WTC11 (cell line): Measurements from ENCODE around the gene CLSTN2.

Experiments used
- ZNF263 ChIP-seq: sonication (generic); formaldehyde crosslinking; IDR thresholded peaks from 2 replicates; pipeline ENCODE4 v1.8.1; 2022; ENCODE audit warnings: low read depth, mild to moderate bottlenecking, moderate library complexity, missing genetic modification reagents
- ZNF317 ChIP-seq: sonication (generic); formaldehyde crosslinking; IDR thresholded peaks from 2 replicates; pipeline ENCODE4 v1.8.1; 2023; ENCODE audit warnings: low read depth, mild to moderate bottlenecking, moderate library complexity, missing genetic modification reagents, borderline replicate concordance
- ZNF423 ChIP-seq: fragments of 250-450 bp; sonication (Bioruptor Pico); IDR thresholded peaks from 2 replicates; pipeline ENCODE4 v2.1.2; 2022; ENCODE audit warnings: mild to moderate bottlenecking, moderate library complexity
- TF ChIP-seq, protein P1 (sequence below): sonication (generic); formaldehyde crosslinking; conservative IDR thresholded peaks from 2 replicates; pipeline ENCODE4 v1.8.1; 2023; ENCODE audit warnings: mild to moderate bottlenecking, low read depth, missing genetic modification reagents, moderate library complexity
- TF ChIP-seq, protein P2 (sequence below): fragments of 250-450 bp; sonication (Bioruptor Pico); IDR thresholded peaks from 2 replicates; pipeline ENCODE4 v1.9.0; 2021; ENCODE audit warnings: mild to moderate bottlenecking, borderline replicate concordance
- TF ChIP-seq, protein P3 (sequence below): fragments of 200-600 bp; IDR thresholded peaks from 2 replicates; pipeline ENCODE4 v1.8.0; 2022; ENCODE audit warnings: antibody characterized with exemption

DNA sequence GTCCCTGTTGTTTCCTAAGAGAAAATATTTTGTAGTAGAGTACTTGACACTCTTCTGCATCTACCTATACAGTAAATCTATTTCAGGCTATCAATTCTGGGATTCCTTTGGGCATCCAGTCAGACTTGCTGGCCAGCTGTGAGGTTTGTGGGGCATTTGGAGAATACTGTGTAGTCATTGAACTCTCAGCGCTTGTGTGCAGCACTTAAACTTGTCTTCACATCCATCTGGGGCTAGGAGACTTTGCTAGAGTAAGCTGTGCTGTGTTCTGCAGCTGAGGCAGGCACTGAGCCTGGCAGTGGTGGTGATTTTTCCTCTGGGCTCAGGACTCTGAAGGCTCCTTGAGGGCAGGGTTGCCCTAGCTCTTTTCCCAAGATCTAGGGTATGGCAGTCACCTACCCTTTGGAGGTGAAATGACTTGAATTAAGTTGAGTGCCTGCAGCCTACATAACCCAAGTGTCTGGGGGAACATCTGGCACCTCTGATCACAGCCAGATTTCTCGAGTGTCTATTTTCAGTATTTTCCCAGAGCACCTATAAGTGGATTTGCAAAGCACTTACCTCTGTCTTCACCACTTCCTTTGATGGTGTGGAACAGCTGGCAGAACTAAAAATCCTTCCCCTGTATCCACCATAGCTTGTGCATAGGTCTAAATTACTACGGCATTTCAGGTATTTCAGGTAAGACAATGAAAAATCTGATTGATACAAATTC lies 19.3 kb downstream of the CLSTN2 start:
- TF ChIP-seq ZNF317 (CRISPR knock-in tag) (no peak), ZNF423 (CRISPR knock-in tag) (no peak), ZNF263 (CRISPR knock-in tag) (no peak)
- TF ChIP-seq, protein P1, sequence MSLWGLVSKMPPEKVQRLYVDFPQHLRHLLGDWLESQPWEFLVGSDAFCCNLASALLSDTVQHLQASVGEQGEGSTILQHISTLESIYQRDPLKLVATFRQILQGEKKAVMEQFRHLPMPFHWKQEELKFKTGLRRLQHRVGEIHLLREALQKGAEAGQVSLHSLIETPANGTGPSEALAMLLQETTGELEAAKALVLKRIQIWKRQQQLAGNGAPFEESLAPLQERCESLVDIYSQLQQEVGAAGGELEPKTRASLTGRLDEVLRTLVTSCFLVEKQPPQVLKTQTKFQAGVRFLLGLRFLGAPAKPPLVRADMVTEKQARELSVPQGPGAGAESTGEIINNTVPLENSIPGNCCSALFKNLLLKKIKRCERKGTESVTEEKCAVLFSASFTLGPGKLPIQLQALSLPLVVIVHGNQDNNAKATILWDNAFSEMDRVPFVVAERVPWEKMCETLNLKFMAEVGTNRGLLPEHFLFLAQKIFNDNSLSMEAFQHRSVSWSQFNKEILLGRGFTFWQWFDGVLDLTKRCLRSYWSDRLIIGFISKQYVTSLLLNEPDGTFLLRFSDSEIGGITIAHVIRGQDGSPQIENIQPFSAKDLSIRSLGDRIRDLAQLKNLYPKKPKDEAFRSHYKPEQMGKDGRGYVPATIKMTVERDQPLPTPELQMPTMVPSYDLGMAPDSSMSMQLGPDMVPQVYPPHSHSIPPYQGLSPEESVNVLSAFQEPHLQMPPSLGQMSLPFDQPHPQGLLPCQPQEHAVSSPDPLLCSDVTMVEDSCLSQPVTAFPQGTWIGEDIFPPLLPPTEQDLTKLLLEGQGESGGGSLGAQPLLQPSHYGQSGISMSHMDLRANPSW (CRISPR knock-in tag): no peak
- TF ChIP-seq, protein P2, sequence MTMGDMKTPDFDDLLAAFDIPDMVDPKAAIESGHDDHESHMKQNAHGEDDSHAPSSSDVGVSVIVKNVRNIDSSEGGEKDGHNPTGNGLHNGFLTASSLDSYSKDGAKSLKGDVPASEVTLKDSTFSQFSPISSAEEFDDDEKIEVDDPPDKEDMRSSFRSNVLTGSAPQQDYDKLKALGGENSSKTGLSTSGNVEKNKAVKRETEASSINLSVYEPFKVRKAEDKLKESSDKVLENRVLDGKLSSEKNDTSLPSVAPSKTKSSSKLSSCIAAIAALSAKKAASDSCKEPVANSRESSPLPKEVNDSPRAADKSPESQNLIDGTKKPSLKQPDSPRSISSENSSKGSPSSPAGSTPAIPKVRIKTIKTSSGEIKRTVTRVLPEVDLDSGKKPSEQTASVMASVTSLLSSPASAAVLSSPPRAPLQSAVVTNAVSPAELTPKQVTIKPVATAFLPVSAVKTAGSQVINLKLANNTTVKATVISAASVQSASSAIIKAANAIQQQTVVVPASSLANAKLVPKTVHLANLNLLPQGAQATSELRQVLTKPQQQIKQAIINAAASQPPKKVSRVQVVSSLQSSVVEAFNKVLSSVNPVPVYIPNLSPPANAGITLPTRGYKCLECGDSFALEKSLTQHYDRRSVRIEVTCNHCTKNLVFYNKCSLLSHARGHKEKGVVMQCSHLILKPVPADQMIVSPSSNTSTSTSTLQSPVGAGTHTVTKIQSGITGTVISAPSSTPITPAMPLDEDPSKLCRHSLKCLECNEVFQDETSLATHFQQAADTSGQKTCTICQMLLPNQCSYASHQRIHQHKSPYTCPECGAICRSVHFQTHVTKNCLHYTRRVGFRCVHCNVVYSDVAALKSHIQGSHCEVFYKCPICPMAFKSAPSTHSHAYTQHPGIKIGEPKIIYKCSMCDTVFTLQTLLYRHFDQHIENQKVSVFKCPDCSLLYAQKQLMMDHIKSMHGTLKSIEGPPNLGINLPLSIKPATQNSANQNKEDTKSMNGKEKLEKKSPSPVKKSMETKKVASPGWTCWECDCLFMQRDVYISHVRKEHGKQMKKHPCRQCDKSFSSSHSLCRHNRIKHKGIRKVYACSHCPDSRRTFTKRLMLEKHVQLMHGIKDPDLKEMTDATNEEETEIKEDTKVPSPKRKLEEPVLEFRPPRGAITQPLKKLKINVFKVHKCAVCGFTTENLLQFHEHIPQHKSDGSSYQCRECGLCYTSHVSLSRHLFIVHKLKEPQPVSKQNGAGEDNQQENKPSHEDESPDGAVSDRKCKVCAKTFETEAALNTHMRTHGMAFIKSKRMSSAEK (CRISPR knock-in tag): no peak
- TF ChIP-seq, protein P3, sequence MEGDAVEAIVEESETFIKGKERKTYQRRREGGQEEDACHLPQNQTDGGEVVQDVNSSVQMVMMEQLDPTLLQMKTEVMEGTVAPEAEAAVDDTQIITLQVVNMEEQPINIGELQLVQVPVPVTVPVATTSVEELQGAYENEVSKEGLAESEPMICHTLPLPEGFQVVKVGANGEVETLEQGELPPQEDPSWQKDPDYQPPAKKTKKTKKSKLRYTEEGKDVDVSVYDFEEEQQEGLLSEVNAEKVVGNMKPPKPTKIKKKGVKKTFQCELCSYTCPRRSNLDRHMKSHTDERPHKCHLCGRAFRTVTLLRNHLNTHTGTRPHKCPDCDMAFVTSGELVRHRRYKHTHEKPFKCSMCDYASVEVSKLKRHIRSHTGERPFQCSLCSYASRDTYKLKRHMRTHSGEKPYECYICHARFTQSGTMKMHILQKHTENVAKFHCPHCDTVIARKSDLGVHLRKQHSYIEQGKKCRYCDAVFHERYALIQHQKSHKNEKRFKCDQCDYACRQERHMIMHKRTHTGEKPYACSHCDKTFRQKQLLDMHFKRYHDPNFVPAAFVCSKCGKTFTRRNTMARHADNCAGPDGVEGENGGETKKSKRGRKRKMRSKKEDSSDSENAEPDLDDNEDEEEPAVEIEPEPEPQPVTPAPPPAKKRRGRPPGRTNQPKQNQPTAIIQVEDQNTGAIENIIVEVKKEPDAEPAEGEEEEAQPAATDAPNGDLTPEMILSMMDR: no peak
